HG02588 (cell line): ENCODE measurements around the gene MLX.
"Not testable (repeated sequence)": the region's sequence is repeated elsewhere in the genome, so short reads cannot be mapped to it uniquely, and the experiment has no call there.

ENCODE experiments used
- ATAC-seq: cut with Tn5 transposase; IDR thresholded peaks from one replicate; pipeline ENCODE4 v1.9.1; 2021; ENCODE audit warnings: mild to moderate bottlenecking, moderate library complexity; ENCODE audit not compliant: unreplicated experiment

MLX gene

DNA sequence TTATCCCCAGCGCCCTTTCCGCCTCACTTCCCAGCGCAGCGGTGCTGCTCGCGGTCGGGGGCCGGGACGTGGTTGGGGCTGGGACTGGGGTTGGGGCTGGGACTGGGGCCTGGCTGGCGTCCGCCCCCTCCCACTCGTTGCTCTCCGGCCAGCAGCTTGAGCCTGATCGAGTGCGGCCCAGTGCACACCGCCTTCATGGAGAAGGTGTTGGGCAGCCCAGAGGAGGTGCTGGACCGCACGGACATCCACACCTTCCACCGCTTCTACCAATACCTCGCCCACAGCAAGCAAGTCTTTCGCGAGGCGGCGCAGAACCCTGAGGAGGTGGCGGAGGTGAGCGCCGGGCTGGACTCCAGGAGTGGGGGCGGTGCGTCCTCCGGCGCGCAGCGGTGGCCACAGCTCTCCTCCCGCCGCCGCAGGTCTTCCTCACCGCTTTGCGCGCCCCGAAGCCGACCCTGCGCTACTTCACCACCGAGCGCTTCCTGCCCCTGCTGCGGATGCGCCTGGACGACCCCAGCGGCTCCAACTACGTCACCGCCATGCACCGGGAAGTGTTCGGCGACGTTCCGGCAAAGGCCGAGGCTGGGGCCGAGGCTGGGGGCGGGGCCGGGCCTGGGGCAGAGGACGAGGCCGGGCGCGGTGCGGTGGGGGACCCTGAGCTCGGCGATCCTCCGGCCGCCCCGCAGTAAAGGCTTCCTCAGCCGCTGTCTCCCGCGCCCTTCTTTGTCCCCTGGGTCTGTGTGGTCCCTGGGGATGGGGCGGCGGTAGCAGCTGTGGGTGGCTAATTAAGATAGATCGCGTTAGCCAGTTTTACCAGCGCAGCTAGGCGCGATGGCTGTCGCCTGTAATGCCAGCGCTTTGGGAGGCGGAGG lies 12.4 kb upstream of the MLX start:
- ATAC-seq: peak; percentile 65

DNA sequence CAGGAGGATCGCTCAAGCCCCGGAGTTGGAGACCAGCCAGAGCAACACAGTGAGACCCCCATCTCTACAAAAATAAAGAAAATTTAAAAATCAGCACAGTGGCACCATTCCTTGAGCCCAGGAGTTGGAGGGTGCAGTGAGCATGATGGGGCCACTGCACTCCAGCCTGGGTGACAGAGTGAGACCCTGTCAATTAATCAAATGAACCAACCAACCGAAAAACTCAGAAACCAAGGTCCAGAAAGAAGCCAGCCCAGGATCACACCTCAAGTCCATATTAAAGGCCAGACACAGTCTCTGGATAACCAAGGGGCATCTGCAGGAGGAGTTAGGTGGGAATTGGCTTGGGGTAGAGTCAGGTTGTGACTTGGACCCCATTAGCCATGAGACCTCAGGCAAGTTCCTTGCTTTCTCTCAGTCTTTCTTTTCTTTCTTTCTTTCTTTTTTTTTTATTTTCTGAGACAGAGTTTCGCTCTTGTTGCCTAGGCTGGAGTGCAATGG lies 11.7 kb upstream of the MLX start:
- no peak for ATAC-seq

DNA sequence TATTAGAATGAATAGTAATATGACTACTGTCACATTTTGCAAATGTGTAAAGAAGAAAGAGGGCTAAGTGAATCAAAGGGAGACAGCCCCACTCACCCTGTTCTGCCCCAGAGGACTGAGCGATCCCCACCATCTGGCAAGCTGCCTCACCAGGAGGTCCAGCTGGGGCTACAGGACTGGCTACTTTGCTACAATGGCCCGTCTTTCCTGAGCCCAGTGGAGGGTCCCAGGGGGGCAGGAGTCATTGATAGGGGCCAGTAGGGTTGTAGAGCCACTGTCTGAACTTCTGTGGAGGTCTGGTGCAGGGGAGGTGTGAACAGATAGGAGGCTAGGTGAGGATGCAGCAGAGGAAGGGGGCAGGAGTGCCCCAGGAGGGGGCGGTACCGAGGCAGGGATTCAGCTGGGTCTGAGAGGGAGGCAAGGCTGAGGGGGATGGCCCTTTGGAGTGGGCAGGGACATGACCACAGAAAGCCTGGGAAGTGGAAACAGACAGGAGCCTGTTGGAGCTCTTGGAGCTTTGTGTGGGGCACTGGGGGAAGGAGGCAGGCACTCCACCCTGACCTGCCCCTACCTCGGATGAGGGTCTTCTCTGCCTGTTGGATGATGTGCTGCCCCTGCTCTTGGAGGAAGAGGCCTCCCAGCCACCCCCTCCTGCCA lies 10.8 kb upstream of the MLX start:
- not testable (repeated sequence) for ATAC-seq

DNA sequence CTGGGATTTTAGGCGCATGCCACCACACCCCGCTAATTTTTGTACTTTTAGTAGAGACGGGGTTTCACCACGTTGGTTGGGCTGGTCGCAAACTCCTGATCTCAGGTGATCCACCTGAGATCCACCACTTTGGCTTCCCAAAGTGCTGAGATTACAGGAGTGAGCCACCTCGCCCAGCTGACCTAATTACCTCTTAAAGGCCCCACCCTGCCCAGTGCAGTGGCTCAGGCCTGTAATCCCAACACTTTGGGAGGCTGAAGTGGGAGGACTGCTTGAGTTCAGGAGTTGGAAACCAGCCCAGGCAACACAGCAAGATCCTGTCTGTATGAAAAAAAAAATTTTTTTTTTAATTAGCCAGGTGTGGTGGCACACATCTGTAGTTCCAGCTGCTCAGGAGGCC lies 7.8 kb upstream of the MLX start:
- ATAC-seq: no peak

DNA sequence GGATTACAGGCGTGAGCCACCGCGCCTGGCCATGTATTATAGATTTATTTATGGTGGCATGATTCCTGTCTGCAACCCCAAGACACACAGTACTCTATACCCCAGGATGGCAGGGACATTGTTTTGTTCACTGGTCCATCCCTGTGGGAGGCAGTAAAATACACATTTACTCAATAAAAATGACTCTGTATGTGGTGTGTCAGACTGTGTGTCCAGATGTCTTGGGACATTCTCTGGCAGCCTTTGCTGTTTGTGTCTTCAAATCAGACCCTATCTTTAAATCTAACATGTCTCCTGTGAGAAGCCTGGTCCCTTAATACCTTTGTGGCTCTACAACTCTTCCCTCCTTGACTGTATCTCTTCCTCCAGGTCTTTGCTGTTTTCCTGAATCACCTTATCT lies 6.7 kb upstream of the MLX start:
- no peak for ATAC-seq

DNA sequence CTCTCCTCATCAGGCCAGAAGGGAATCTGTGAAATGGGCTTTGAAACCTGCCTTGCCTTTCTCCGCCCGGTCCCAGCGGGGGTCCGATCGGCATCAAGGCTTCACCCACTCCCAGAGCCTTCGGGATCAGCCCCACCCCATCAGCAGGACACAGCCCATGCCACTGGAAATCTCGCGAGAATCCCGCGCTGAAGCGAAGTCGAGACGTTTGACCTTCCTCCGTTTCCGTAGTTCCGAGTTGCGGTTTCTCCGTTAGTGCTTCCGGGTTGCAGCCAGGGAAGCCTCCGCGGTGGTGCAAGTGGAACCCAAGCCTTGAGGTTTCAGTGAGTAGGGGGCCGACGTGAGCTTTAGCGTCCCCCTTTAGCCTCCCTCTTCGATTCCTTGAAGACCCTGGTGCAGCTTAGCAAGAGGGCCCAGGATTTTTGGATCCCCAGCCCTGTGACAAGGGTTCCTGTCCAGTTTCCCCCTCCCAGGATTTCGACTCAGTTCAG lies 5.0 kb upstream of the MLX start, which contains the start of gene COASY:
Gene COASY (plus strand): TSS at position 252 of the 491 bp plus-strand sequence. CDS start 475 bp downstream, outside the sequence.
- ATAC-seq: peak; percentile 52

DNA sequence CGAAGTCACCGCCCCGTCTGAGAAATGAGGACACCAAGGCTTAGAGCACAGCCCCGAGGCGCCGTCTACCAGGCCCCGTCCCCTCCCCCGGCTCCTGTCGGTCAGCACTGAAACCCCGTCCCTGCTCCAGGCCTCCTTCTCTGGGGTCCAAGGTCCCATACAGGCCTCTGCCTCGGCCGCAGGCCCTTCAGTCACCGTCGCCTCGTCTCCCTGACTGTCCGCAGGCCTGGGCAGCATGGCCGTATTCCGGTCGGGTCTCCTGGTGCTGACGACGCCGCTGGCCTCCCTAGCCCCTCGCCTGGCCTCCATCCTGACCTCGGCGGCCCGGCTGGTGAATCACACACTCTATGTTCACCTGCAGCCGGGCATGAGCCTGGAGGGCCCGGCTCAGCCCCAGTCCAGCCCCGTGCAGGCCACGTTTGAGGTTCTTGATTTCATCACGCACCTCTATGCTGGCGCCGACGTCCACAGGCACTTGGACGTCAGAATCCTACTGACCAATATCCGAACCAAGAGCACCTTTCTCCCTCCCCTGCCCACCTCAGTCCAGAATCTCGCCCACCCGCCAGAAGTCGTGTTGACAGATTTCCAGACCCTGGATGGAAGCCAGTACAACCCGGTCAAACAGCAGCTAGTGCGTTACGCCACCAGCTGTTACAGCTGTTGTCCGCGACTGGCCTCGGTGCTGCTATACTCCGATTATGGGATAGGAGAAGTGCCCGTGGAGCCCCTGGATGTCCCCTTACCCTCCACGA lies 4.3 kb upstream of the MLX start:
- ATAC-seq: no peak

DNA sequence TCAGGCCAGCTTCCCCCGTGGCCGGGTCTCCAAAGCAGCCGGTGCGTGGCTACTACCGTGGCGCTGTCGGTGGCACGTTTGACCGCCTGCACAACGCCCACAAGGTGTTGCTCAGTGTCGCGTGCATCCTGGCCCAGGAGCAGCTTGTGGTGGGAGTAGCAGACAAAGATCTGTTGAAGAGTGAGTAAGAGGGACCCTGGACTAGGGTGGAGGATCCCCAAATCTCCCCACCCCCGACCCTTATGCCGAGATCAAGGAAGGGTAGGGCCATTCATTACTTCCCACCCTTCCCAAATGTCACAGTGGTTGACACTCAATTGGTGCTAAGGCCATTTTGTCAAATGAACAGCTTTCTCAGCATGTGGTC lies 3.8 kb upstream of the MLX start:
- ATAC-seq: no peak

DNA sequence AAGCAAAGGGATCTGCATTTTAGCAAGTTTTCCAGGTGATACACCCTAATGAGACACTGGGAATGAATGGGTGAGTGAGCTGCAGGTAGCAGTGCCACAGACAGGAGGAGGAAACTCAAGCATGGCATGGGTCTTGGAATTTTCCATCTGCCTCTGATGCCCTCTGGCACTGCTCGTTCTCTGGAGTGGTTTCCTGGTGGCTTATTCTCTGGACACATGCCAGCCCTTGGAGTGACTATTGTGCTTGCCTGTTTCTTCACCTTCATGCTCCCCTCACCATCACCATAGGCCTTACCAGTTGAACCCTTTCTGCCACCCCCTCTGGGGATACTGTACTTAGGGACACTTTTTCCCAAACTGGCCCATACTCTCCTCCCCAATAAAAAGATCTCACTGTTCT lies 3.4 kb upstream of the MLX start:
- ATAC-seq: no peak

DNA sequence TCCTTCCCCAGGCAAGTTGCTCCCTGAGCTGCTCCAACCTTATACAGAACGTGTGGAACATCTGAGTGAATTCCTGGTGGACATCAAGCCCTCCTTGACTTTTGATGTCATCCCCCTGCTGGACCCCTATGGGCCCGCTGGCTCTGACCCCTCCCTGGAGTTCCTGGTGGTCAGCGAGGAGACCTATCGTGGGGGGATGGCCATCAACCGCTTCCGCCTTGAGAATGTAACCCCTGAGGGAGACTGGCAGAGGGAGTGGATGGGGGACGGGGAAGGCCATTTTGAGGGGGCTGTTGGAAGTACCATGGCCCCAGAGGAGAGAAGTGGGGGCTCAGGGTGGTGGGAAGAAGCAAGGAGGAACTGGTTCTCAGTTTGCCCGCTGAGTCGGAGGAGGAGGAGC lies 3.0 kb upstream of the MLX start:
- no peak for ATAC-seq

DNA sequence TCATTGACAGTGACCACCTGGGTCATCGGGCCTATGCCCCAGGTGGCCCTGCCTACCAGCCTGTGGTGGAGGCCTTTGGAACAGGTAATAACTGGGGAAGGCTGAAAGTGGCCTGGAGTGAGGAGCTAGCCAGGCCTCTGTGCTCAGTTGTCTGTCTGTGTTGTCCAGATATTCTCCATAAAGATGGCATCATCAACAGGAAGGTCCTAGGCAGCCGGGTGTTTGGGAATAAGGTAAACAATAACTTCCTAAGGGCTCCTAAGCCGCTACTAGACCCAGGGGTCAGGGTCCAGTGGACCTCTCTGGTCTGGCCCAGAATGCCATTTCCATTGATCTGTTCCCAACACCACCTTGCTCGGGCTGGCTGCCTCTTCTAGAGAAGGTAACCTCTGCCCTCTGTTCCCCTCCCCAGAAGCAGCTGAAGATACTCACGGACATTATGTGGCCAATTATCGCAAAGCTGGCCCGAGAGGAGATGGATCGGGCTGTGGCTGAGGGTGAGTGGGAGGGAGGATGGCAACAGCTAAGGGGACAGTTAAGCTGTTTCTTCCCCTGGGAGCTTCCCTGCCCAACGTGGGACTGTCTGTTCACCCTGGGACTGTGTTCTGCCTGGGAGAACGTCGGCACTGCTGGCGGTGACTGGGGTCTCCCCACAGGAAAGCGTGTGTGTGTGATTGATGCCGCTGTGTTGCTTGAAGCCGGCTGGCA lies 1.9 kb upstream of the MLX start:
- ATAC-seq: no peak

DNA sequence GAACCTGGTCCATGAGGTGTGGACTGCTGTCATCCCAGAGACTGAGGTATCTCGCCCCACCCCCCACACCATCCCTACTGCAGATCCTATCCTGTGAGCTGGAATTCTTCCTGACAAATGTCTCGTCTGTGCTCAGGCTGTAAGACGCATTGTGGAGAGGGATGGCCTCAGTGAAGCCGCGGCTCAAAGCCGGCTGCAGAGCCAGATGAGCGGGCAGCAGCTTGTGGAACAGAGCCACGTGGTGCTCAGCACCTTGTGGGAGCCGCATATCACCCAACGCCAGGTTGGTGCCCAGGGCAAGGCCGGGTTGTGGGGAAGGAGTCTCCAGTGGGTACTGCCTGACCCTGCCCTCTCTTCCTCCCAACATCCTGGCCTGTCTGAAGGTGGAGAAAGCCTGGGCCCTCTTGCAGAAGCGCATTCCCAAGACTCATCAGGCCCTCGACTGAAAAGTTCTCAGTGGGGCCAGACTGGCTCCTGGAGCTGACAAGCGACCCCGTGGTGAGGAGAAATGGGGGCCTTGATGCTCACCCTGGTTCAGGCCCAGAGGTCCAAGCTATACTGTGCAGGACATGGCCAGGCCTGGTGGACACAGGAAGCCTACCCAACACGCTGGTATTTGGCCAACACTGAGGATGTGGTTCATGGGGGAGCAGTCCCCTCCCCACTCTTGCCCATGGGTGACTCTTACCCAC lies 1.2 kb upstream of the MLX start:
- ATAC-seq: no peak

DNA sequence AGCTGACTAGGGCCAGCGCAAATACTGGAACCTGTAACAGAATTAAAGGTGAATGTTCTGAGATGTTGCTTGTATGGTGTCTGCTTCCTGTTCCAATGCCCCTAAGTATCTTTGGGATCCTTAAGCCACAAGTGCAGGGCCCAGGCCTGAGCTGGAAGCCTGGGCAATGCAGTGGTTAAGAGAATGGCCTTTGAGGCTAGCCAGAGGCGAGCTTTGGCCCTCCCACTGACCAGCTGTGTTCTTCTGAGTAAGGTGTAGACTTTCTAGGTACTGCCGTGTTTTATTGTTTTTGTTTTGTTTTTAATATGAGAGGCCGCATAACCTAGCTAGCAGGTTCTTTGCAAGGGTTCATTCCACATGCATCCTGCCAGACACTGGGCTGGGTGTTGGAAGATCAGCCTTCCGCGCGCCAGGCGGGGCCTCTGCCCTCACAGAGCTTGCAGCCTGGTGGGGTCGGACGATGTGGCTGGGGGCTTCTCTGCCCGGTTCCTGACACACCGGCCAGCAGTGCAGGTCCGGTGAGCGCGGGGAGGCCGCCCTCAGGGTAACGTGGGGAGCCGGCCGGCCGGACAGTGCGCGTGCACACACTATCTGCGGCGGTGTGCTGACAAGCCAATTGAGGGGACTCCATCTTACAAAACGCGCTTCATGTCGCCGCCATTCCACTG lies 551 bp upstream of the MLX start:
- ATAC-seq: no peak

DNA sequence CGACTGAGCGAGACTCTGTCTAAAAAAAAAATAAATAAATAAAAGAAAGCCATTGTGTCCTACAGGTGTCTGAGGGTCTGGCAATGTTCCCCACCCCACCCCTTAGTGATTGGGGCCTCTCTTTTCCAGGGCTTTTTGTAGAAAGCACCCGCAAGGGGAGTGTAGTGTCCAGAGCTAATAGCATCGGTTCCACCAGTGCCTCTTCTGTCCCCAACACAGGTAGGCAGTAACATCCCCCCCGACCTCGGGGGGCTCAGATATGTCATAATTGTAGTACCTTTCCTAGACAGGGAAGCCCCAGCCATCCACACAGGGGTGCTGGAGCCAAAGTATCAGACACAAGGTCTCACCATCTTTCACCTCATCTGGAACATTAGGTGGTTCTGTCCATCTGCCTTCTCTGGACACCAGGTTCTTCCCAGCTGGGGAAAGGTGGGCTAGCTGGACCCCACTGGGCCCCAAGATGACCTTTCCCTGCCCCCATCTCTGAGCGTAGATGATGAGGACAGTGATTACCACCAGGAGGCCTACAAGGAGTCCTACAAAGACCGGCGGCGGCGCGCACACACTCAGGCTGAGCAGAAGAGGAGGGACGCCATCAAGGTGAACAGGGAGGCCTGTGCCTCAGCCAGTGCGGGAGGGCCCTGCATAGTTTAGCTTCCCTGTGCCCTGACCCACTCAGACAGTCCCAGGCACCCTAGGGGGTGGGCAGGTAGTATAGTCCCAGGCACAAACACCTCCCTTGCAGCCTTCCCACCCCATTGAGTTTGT lies 1.6 kb downstream of the MLX start:
- no peak for ATAC-seq

DNA sequence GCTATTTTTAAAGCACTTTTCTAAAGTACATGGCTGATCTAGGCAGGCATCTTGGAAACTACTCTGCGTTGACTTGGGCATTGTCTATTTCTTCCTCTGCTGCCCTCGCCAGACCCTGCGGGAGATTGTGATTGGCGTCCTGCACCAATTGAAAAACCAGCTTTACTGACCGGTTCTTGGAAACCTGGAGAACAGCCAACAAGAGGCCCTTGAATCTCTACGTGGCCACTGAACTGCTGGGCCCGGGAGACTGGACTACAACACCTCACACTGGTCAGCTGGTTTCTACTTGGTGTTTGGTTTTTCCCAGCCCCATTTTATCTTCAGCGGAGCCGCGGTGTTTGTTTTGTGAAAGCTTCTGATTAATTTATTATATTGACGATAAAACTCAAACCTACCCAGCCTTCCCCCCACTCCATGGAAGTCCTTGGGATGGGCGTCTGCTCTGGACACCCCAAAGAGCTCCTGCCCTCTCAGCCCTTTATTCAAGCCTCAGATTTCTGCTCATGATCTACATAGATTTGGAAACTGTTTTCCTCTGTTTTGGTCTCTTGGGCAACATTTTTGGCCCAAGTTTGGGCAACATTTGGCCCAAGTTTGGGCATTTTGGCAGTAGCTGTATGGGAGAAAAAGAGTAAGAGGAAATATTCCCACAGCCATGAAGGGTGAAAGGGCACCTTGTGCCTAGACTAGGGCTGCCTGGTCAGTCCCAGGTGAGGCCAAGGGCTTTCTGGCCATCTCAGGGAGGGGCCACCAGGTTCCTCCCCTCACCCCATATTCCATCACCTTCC lies 4.7 kb downstream of the MLX start:
- no peak for ATAC-seq

DNA sequence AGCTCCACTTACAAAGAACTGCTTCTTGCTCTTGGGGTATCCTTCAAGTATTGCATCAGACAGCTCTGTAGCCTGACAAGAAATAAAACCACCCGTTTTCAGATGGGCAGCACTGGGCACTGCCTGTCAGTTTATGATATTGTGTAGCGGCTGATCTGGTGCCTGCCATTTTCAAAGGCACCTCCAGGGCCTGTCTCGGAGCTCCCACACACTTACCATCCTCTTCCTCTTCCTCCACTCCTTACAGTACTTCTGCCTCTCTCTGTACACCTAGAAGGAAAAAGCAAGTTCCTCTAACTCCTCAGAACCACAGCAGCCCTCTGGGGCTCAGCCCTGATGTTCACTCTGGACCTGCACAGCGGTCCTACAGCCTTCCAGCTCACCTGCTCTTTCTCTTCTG lies 6.2 kb downstream of the MLX start:
- ATAC-seq: no peak

DNA sequence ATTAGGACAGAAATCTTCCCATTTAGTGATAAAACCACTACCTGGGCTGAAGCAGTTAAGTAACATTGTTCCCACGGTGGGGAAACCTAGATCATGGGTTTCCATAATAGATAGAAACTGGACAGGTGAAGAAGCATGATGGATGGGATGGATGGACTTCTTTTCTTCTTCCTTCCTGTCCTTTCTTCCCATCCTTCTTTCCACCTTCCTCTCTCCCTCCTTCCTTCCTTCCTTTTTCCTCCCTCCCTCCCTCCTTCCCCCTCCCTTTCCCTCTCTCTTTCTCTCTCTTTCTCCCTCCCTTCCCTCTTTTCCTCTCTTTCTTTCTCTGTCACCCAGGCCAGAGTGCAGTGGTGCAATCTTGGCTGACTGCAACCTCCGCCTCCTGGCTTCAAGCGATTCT lies 7.6 kb downstream of the MLX start:
- ATAC-seq: no peak

DNA sequence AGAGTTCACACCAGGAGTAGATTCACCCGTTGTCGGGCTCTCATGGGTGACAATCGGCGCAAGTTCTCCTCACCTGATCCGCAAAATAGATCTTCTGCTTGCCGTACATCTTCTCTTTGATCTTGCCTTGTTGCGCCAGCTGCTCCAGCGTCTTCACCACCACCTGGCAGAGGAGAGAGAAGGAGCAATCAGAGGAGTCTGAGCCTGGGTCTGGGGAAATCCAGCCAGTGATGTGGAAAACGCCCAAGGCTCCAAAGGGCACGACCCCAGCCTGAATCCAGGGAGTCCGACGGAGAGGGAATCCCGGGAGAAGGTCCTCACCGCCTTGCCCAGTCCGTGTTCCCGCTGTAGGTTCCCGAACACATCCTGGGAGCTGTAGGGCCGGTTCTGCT lies 10.2 kb downstream of the MLX start:
- ATAC-seq: no peak
